H1 (cell line): ENCODE data around the gene EFHC1. TPM values are rescaled to one million over a fixed set of nuclear protein-coding genes. Genes with fewer than 3 reads are reported as not detected.

Source experiments
- EGR1 ChIP-seq: IDR thresholded peaks from 2 replicates; pipeline ENCODE4 v1.6.1; 2011; ENCODE audit warnings: low read depth, low read length, borderline replicate concordance
- TBP ChIP-seq: IDR thresholded peaks from 2 replicates; pipeline ENCODE4 v1.6.1; 2011; ENCODE audit warnings: low read depth, low read length, improper control_type of control experiment
- ZNF274 ChIP-seq: IDR thresholded peaks from 2 replicates; pipeline ENCODE4 v1.7.0; 2012; ENCODE audit warnings: low read length, borderline replicate concordance; ENCODE audit errors: extremely low read depth
- polyA plus RNA-seq, 7 experiments: library from polyadenylated mRNA; depleted of rRNA in 3 of 7; stranded (reverse) in 5 of 7; unstranded in 2 of 7; fragments of >200 nt in 5 of 7; fragments of 200-250 nt in 2 of 7; gene quantifications; 1 replicate in 5 of 7; 2 replicates in 1 of 7; 4 replicates in 1 of 7; pipeline versions ENCODE4 v1.2.1 to v1.2.3, GENCODE V29; 2011 to 2013; ENCODE audit warnings: missing spikeins in 2 of 7, mixed read lengths in 2 of 7
- total RNA-seq: library from RNA; stranded (reverse); fragmentation: NEBNext Ultra II Directional; extraction: Animal tissue kit (Norgen Biotek cat#: 25700); gene quantifications from 2 replicates; pipeline ENCODE4 v1.2.1, GENCODE V29; 2021
- TF ChIP-seq, protein P1 (sequence below), 3 experiments: IDR thresholded peaks; 1 replicate in 2 of 3; 2 replicates in 1 of 3; pipeline versions ENCODE4 v1.5.1 to v1.6.1; 2011; ENCODE audit warnings: low read length in 3 of 3, mild to moderate bottlenecking in 3 of 3, inconsistent platforms in 2 of 3, low read depth in 1 of 3, moderate library complexity in 1 of 3; ENCODE audit not compliant: insufficient read depth in 1 of 3; ENCODE audit errors: control extremely low read depth in 1 of 3

Gene EFHC1
- total and polyA plus RNA-seq, 2 of the 8 experiments (the other 6 are each of a cell fraction or from before 2014, with no cell fraction given), result 10.5 to 16.4 TPM

DNA sequence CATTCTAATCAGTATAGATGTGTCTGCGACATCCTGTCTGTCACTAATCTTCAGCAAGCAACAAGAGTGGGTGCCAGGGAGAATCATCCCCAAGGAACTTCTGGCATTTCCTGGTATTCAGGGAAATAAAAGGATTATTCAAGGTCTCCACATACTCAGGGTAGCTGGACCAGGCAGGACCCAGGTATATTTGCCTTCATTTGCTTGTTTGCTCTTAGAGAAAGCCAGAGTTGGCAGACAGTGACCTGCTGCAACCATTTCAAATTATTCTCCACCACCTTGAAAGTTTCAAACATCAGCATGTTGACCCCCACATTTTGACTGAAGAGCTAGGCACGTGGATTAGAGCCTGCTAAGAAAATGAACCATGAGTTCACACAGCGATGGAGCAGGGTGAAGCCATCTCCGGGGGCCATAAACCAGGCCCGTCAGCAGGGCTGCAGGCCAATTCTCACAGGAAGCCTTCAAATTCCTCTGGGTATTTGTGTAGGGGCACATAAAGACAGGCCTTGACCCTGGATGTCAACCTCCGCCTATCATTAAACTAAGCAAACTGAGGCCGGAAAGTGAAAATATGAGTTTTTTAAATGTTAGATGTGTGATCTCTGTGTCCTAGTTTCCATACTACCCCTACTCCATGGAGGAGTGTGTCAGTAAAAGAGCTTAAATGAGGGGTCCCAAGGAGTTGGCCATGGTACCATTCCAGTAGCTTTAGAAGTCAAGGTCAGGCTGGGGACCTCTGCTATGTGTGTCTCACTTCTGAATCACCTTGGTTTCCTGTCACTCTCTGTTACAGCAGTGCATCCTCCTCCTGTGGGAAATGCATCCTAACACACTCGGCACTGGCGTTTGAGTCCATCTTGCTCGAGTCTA is 123.8 kb downstream of the EFHC1 start (continued):
- TF ChIP-seq, protein P1, sequence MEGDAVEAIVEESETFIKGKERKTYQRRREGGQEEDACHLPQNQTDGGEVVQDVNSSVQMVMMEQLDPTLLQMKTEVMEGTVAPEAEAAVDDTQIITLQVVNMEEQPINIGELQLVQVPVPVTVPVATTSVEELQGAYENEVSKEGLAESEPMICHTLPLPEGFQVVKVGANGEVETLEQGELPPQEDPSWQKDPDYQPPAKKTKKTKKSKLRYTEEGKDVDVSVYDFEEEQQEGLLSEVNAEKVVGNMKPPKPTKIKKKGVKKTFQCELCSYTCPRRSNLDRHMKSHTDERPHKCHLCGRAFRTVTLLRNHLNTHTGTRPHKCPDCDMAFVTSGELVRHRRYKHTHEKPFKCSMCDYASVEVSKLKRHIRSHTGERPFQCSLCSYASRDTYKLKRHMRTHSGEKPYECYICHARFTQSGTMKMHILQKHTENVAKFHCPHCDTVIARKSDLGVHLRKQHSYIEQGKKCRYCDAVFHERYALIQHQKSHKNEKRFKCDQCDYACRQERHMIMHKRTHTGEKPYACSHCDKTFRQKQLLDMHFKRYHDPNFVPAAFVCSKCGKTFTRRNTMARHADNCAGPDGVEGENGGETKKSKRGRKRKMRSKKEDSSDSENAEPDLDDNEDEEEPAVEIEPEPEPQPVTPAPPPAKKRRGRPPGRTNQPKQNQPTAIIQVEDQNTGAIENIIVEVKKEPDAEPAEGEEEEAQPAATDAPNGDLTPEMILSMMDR (IDR thresholded peaks at IDR 0.05; ENCODE audit: control extremely low read depth in 1 of 3, insufficient read depth in 1 of 3, low read depth in 1 of 3, low read length in 3 of 3), result no peak
- no peak for TF ChIP-seq EGR1
- no peak for TF ChIP-seq ZNF274
- TF ChIP-seq TBP, result no peak
